Thyroid gland (tissue), 4 donors: ENCODE results near the gene C10orf88. TPM values are rescaled to one million over a fixed set of nuclear protein-coding genes. Genes with fewer than 3 reads are reported as not detected.
"Not testable (repeated sequence)": the region's sequence is repeated elsewhere in the genome, so short reads cannot be mapped to it uniquely, and the experiment has no call there.

ENCODE experiments used
- DNase-seq, 2 donors: peaks; one replicate each; pipeline ENCODE4 v3.0.0-alpha.2; 2019
- H3K27ac ChIP-seq, 3 donors: fragments of 200-600 bp; sonication (generic); 1 replicate in 2 of 3; 2 replicates in 1 of 3; pipeline ENCODE4 v1.5.1; 2016 to 2019; ENCODE audit warnings: mild to moderate bottlenecking in 1 of 3, moderate library complexity in 1 of 3
- H3K27me3 ChIP-seq: fragments of 200-600 bp; sonication (generic); one replicate; pipeline ENCODE4 v1.5.1; 2019
- H3K36me3 ChIP-seq, 2 donors: fragments of 200-600 bp; sonication (generic); one replicate each; pipeline ENCODE4 v1.5.1; 2016 to 2019
- H3K4me1 ChIP-seq, 2 donors: fragments of 200-600 bp; sonication (generic); one replicate each; pipeline ENCODE4 v1.5.1; 2017 to 2019
- H3K4me3 ChIP-seq, 3 donors: fragments of 200-600 bp; sonication (generic); replicated peaks in 1 of 3; 1 replicate in 2 of 3; 2 replicates in 1 of 3; pipeline ENCODE4 v1.5.1; 2016; ENCODE audit warnings: mild to moderate bottlenecking in 1 of 3
- H3K9me3 ChIP-seq: fragments of 200-600 bp; sonication (generic); one replicate; pipeline ENCODE4 v1.5.1; 2017
- POLR2A ChIP-seq, 2 donors: fragments of 450-650 bp; IDR thresholded peaks; one replicate each; pipeline ENCODE4 v1.6.1; 2017; ENCODE audit warnings: antibody characterized with exemption in 2 of 2, mild to moderate bottlenecking in 2 of 2, moderate library complexity in 1 of 2
- WGBS, 2 donors: methylation state at CpG; one replicate each; pipeline ENCODE4 v1.1.5; 2017; 5-methylcytosine and 5-hydroxymethylcytosine counted together
- intact Hi-C: fragments of 100-400 bp; cut with DNase I; formaldehyde crosslinking; loops from one replicate; pipeline ENCODE4 v1.15.1; 2023
- total RNA-seq, 4 donors: library from RNA; depleted of rRNA; stranded (reverse); fragments of >200 nt; gene quantifications; one replicate each; pipeline ENCODE4 v1.2.3, GENCODE V29; 2016
- TF ChIP-seq, protein P1 (sequence below), 6 experiments: fragments of 200-600 bp in 3 of 6; fragments of 450-650 bp in 3 of 6; sonication (generic) in 3 of 6; IDR thresholded peaks; one replicate each; pipeline ENCODE4 v1.5.1; 2016 to 2019; ENCODE audit warnings: antibody characterized with exemption in 6 of 6, mild to moderate bottlenecking in 2 of 6, inconsistent platforms in 1 of 6, moderate library complexity in 1 of 6

Gene C10orf88
- total RNA-seq, 4 donors from 2014 or later = 4.7 to 10.4 (median 7.1) TPM

DNA sequence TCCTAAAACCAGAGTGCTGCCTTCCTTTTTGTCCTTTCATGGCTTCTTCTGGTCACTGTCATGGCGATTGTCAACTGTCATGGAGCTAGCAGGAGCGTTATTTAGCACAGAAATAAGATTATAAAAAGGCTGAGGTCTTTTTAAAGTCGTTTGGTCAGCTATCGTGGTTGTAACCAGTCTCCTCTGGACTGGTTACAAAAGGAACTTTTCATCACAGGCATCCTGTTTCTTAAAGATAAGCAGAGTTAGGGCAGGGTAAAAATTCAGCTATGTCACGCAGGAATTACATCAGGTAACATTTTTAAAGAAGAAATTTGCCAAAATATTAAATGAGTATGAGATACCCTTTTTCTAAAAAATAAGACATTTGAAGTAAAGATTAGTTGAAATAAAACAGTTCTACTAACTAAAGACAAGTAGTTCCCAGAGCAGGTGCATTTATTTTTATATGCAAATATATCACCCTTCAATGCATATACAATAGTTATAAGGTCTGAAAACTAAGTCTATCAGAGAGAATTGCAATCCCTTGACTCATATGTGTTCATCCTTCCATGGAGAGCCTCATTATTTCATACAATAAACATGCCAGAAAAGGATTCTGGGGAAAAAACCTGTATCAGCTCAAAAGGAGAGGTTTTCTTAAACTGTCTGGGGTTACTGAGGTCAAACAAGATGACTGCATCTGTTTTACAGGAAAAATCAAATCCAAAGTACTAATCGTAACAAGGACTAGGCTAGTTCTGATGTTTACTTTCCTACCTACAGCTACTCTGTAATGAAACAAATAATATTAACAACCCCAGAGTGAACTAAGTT lies 22.7 kb downstream of the C10orf88 start:
- WGBS, 2 donors = 84 to 89% methylated on average over 6 of the region's 6 CpGs
- Histone ChIP-seq H3K4me1 (no peaks in the 10 kb centered on the region), H3K36me3 (peaks cover 0 to 5% of the 10 kb centered on the region in 2 donors), H3K9me3 (no peaks in the 10 kb centered on the region), H3K27me3 (no peaks in the 10 kb centered on the region), H3K27ac (no peak overlapping the region), H3K4me3 (no peak overlapping the region)
- no peak for TF ChIP-seq POLR2A (IDR thresholded peaks at IDR 0.05)
- TF ChIP-seq, protein P1, sequence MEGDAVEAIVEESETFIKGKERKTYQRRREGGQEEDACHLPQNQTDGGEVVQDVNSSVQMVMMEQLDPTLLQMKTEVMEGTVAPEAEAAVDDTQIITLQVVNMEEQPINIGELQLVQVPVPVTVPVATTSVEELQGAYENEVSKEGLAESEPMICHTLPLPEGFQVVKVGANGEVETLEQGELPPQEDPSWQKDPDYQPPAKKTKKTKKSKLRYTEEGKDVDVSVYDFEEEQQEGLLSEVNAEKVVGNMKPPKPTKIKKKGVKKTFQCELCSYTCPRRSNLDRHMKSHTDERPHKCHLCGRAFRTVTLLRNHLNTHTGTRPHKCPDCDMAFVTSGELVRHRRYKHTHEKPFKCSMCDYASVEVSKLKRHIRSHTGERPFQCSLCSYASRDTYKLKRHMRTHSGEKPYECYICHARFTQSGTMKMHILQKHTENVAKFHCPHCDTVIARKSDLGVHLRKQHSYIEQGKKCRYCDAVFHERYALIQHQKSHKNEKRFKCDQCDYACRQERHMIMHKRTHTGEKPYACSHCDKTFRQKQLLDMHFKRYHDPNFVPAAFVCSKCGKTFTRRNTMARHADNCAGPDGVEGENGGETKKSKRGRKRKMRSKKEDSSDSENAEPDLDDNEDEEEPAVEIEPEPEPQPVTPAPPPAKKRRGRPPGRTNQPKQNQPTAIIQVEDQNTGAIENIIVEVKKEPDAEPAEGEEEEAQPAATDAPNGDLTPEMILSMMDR (IDR thresholded peaks at IDR 0.05) = no peak
- intact Hi-C loops = no loop called here
- DNase-seq = no peak

DNA sequence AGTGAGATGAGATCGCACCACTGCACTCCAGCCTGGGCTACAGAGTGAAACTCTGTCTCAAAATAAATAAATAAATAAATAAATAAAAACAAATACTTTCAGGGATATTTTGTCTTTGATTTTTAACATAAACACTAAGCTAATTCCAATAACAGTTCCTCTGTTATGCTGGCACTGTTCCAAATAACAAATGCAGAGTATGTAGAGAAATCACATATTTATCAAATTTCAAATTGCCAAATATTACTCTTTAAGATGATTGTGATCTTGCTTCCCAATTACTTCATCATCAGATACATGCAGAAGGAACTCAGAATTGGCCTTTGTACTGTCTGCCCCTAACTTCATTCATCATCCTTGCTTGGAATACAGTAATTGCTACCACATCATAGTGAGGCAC lies 23.9 kb downstream of the C10orf88 start:
- no peaks in the 10 kb centered on the region for H3K27me3 ChIP-seq
- no peaks in the 10 kb centered on the region for H3K4me1 ChIP-seq
- no peaks in the 10 kb centered on the region for H3K9me3 ChIP-seq
- 95 to 100% methylated on average over 1 of the region's 1 CpG for WGBS, 2 donors
- no peak overlapping the region for H3K4me3 ChIP-seq
- H3K36me3 ChIP-seq = no peaks in the 10 kb centered on the region
- no peak for DNase-seq
- intact Hi-C loops = no loop called here
- no peak for TF ChIP-seq POLR2A (IDR thresholded peaks at IDR 0.05)
- TF ChIP-seq, protein P1 (IDR thresholded peaks at IDR 0.05) = no peak
- no peak overlapping the region for H3K27ac ChIP-seq

DNA sequence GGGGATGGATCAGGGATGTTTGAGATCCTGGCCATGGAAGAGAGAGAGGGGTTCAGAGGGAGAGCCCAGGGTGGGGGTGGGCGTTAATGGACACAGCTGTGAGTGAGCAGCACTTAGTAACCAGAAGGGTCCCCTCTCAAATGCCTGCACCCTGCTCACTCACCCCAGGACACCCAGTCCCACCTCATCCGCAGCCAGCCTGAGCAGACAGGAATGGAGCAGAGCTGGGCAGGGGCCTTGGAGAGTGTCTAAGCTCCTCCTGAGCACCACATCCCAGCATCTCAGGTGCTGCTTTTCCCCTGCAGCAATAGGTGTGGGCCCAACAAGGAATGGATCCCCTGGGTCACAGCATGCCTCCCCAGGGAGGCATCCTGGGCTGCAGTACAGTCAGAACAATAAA lies 38.3 kb downstream of the C10orf88 start:
- H3K9me3 ChIP-seq = no peaks in the 10 kb centered on the region
- intact Hi-C loops = no loop called here
- no peaks in the 10 kb centered on the region for H3K4me1 ChIP-seq
- H3K4me3 ChIP-seq = no peak overlapping the region
- WGBS, 2 donors = 83% methylated on average over 1 of the region's 2 CpGs; no CpG with 5 or more reads in 1 of the 2 donors
- no peaks in the 10 kb centered on the region for H3K27me3 ChIP-seq
- no peaks in the 10 kb centered on the region for H3K36me3 ChIP-seq
- DNase-seq = no peak
- no peak overlapping the region for H3K27ac ChIP-seq
- TF ChIP-seq, protein P1 (IDR thresholded peaks at IDR 0.05) = no peak
- TF ChIP-seq POLR2A (IDR thresholded peaks at IDR 0.05) = no peak

DNA sequence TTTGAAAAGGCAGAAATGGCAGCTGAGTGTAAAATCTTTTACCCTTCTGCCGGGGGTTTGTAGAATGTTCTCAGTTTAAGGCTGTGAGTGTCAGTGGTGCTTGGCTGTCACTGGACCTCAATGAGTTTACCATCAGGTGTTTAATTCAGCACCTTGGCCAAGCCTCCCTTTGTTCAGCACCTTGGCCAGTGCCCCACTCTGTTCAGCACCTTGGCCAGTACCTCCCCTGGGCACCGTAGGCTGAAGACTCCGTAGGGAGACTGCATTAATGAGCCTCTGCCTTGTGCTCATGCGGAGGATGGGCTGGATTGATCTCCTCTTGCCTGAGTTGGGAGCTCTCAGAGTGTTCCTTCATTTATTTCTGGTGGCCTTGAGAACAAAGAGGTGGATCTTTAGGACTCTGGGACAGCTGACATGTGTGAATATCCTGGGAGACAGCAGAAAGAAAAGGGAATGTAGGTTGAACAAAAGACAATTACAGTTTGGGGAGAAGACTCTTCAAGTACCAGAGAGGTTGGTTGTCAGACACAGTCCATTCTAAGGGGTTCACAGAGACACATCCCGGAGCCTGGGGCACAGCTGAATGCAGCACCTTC lies 42.0 kb downstream of the C10orf88 start:
- no peaks in the 10 kb centered on the region for H3K36me3 ChIP-seq
- H3K4me3 ChIP-seq = no peak overlapping the region
- H3K4me1 ChIP-seq = no peaks in the 10 kb centered on the region
- TF ChIP-seq, protein P1 (IDR thresholded peaks at IDR 0.05) = no peak
- no peak for TF ChIP-seq POLR2A (IDR thresholded peaks at IDR 0.05)
- intact Hi-C loops = no loop called here
- no peak overlapping the region for H3K27ac ChIP-seq
- H3K27me3 ChIP-seq = no peaks in the 10 kb centered on the region
- 21 to 25% methylated on average over 5 of the region's 5 CpGs for WGBS, 2 donors
- H3K9me3 ChIP-seq = no peaks in the 10 kb centered on the region
- DNase-seq = peak; percentile 27 to 53

DNA sequence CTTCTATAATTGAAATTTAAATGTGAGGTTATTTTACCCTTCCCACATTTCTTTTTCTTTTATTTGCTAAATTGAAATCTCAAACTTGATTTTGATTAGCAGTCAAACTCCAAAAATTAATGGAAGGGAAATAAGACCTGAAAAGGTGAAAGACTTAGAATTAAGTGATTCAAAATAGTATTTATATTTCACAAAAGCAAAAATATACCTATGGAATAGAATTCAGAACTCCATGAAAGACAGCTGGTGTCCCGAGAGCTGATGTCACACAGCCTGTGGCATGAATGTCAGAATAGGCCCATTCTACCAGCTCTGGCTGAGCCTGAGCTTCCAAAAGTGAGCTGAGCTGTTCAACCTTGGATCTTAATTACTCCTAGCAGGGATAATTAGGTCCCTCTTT lies 43.7 kb downstream of the C10orf88 start, which contains the start of gene FAM24A:
FAM24A (plus strand) TSS at position 301 of the 400 bp plus-strand sequence. CDS start 1,025 bp downstream, outside the sequence.
- Histone ChIP-seq H3K4me3 (no peak within 1 kb of the TSS), H3K9me3 (no peaks in the 10 kb centered on the region), H3K27ac (no peak within 1 kb of the TSS), H3K27me3 (no peaks in the 10 kb centered on the region), H3K36me3 (no peaks in the 10 kb centered on the region), H3K4me1 (no peaks in the 10 kb centered on the region)
- intact Hi-C loops = no loop called here
- TF ChIP-seq, protein P1 (IDR thresholded peaks at IDR 0.05) = no peak
- no peak for TF ChIP-seq POLR2A (IDR thresholded peaks at IDR 0.05)
- no peak for DNase-seq
- WGBS, 2 donors = 62 to 78% methylated on average over 1 of the region's 1 CpG

DNA sequence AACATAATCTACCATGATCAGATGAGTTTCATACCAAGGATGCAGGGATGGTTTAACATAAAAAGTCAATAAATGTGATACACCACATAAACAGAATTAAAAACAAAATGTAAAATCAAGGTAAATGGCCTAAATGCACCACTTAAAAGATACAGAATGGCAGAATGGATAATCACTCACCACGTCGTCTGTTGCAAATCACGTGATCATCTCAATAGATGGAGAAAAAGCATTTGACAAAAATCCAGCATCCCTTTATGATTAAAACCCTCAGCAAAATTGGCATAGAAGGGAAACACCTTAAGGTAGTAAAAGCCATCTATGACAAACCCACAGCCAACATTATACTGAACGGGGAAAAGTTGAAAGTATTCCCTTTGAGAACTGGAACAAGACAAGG lies 50.2 kb downstream of the C10orf88 start:
- DNase-seq, H3K36me3 ChIP-seq, H3K27me3 ChIP-seq, H3K4me1 ChIP-seq, H3K4me3 ChIP-seq, H3K27ac ChIP-seq, intact Hi-C loops, H3K9me3 ChIP-seq: not testable (repeated sequence)
- 73 to 85% methylated on average over 4 of the region's 4 CpGs for WGBS, 2 donors
